ENCODE data around the gene SOX10.

DNA sequence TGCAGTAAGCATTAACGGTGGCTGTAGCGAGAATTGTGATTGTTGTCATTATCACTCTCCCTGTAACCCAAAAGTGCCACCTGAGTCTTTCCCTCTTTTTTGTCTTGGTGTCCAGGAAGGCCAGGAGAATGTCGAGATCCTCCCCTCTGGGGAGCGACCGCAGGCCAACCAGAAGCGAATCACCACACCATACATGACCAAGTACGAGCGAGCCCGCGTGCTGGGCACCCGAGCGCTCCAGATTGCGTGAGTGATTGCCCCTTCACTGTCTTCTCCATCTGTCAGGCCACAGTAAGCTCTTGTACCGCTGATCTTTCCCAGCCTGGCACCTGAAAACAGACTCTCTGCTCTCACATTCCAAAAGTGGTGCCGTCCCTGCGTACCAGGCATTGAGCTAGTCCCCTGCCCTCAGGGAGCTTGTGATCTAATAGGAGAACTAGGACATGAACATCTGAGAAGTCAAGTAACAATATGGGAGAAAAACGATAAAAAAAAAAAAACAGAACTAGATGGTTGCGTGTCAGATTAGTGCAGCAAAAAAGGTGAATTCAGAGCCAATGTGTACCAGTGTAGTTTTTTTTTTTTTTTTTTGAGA lies 25.0 kb downstream of the SOX10 start:
- TF ChIP-seq, protein P1, sequence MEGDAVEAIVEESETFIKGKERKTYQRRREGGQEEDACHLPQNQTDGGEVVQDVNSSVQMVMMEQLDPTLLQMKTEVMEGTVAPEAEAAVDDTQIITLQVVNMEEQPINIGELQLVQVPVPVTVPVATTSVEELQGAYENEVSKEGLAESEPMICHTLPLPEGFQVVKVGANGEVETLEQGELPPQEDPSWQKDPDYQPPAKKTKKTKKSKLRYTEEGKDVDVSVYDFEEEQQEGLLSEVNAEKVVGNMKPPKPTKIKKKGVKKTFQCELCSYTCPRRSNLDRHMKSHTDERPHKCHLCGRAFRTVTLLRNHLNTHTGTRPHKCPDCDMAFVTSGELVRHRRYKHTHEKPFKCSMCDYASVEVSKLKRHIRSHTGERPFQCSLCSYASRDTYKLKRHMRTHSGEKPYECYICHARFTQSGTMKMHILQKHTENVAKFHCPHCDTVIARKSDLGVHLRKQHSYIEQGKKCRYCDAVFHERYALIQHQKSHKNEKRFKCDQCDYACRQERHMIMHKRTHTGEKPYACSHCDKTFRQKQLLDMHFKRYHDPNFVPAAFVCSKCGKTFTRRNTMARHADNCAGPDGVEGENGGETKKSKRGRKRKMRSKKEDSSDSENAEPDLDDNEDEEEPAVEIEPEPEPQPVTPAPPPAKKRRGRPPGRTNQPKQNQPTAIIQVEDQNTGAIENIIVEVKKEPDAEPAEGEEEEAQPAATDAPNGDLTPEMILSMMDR (IDR thresholded peaks at IDR 0.05; ENCODE audit: low read depth, low read length) = no peak
- TF ChIP-seq, protein P2, sequence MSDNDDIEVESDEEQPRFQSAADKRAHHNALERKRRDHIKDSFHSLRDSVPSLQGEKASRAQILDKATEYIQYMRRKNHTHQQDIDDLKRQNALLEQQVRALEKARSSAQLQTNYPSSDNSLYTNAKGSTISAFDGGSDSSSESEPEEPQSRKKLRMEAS (IDR thresholded peaks at IDR 0.05; ENCODE audit: low read depth, low read length) = no peak
- no peak for TF ChIP-seq POLR2A (IDR thresholded peaks at IDR 0.05; ENCODE audit: extremely low read depth, insufficient read length)
